Esophagus muscularis mucosa (tissue), 4 donors: Measurements from ENCODE around the gene DEPDC7. TPM values are rescaled to one million over a fixed set of nuclear protein-coding genes. Genes with fewer than 3 reads are reported as not detected.

Experiments
- DNase-seq: peaks from one replicate; pipeline ENCODE4 v3.0.0-alpha.2; 2017; ENCODE audit errors: extremely low spot score
- H3K27ac ChIP-seq, 4 donors: fragments of 200-600 bp; sonication (generic); replicated peaks in 1 of 4; 1 replicate in 3 of 4; 2 replicates in 1 of 4; pipeline ENCODE4 v1.5.1; 2016 to 2019; ENCODE audit warnings: mild to moderate bottlenecking in 1 of 4
- H3K27me3 ChIP-seq, 4 donors: fragments of 200-600 bp; sonication (generic); one replicate each; pipeline versions ENCODE4 v1.5.1 to v1.6.0; 2016 to 2019
- H3K36me3 ChIP-seq, 4 donors: fragments of 200-600 bp; sonication (generic); one replicate each; pipeline ENCODE4 v1.5.1; 2016 to 2019
- H3K4me1 ChIP-seq, 4 donors: fragments of 200-600 bp; sonication (generic); one replicate each; pipeline ENCODE4 v1.5.1; 2016 to 2019
- H3K4me3 ChIP-seq, 4 donors: fragments of 200-600 bp; sonication (generic); 1 replicate in 2 of 4; 2 replicates in 2 of 4; pipeline ENCODE4 v1.5.1; 2016 to 2019; ENCODE audit warnings: mild to moderate bottlenecking in 4 of 4, moderate library complexity in 1 of 4
- H3K9me3 ChIP-seq, 4 donors: fragments of 200-600 bp; sonication (generic); 1 replicate in 3 of 4; 2 replicates in 1 of 4; pipeline ENCODE4 v1.5.1; 2016 to 2019
- CTCF ChIP-seq, 3 experiments: fragments of 200-600 bp in 2 of 3; fragments of 450-650 bp in 1 of 3; sonication (generic) in 2 of 3; IDR thresholded peaks; one replicate each; pipeline ENCODE4 v1.5.1; 2017 to 2019; ENCODE audit warnings: antibody characterized with exemption in 3 of 3, mild to moderate bottlenecking in 2 of 3, moderate library complexity in 1 of 3
- EP300 ChIP-seq: sonication (generic); formaldehyde crosslinking; IDR thresholded peaks from one replicate; pipeline ENCODE4 v1.6.1; 2017; ENCODE audit warnings: antibody characterized with exemption
- POLR2A ChIP-seq: fragments of 450-650 bp; IDR thresholded peaks from one replicate; pipeline ENCODE4 v1.6.1; 2017; ENCODE audit warnings: antibody characterized with exemption, moderate library complexity, mild to moderate bottlenecking, low read depth
- POLR2AphosphoS5 ChIP-seq, 2 donors: sonication (generic); formaldehyde crosslinking; IDR thresholded peaks; one replicate each; pipeline ENCODE4 v1.6.1; 2017; ENCODE audit warnings: antibody characterized with exemption in 2 of 2
- WGBS: methylation state at CpG from one replicate; pipeline ENCODE4 v1.1.5; 2018; 5-methylcytosine and 5-hydroxymethylcytosine counted together
- intact Hi-C: fragments of 100-400 bp; cut with DNase I; formaldehyde crosslinking; loops from one replicate; pipeline ENCODE4 v1.15.1; 2023
- total RNA-seq, 4 donors: library from RNA; depleted of rRNA; stranded (reverse); fragments of >200 nt; gene quantifications; one replicate each; pipeline versions ENCODE4 v1.1.0 to v1.2.1, GENCODE V29; 2016

DEPDC7 gene
- total RNA-seq, 4 donors from 2014 or later: 1.3 to 2.3 (median 1.8) TPM

GRCh38 chr11:33040033-33040861 is 24.6 kb downstream of the DEPDC7 start:
- Histone ChIP-seq H3K9me3 (no peaks in the 10 kb centered on the region), H3K27me3 (no peaks in the 10 kb centered on the region), H3K36me3 (peaks cover 12 to 23% (median 14%) of the 10 kb centered on the region in 4 donors), H3K27ac (peak overlapping the region; percentile 98 to 99 (median 99)), H3K4me3 (peak overlapping the region; percentile 91 to 100 (median 98)), H3K4me1 (peaks cover 6 to 24% (median 19%) of the 10 kb centered on the region in 4 donors)
- 5% methylated on average over 27 of the region's 30 CpGs for WGBS
- intact Hi-C loops: no loop called here
- no peak for TF ChIP-seq POLR2AphosphoS5 (IDR thresholded peaks at IDR 0.05)
- no peak for TF ChIP-seq POLR2A
- no peak for TF ChIP-seq CTCF (IDR thresholded peaks at IDR 0.05)
- no peak for TF ChIP-seq EP300
- no peak for DNase-seq

- Histone ChIP-seq H3K27me3 (no peaks in the 10 kb centered on the region), H3K4me3 (peak overlapping the region in 3 of 4 donors; percentile 91 to 100 (median 99)), H3K4me1 (peaks cover 6 to 24% (median 21%) of the 10 kb centered on the region in 4 donors), H3K9me3 (no peaks in the 10 kb centered on the region), H3K27ac (peak overlapping the region; percentile 98 to 99 (median 99)), H3K36me3 (peaks cover 14 to 30% (median 19%) of the 10 kb centered on the region in 4 donors)
- WGBS: 65% methylated on average over 5 of the region's 5 CpGs
- DNase-seq: no peak
- TF ChIP-seq POLR2A (no peak), EP300 (no peak), CTCF (IDR thresholded peaks at IDR 0.05) (no peak), POLR2AphosphoS5 (IDR thresholded peaks at IDR 0.05) (no peak)
- intact Hi-C loops: no loop called here
Measured at GRCh38 chr11:33040862-33041453, 25.3 kb downstream of the DEPDC7 start.

- no peaks in the 10 kb centered on the region for H3K27me3 ChIP-seq
- H3K4me3 ChIP-seq: no peak overlapping the region
- no peak for DNase-seq
- peaks cover 6 to 24% (median 21%) of the 10 kb centered on the region in 4 donors for H3K4me1 ChIP-seq
- H3K9me3 ChIP-seq: no peaks in the 10 kb centered on the region
- TF ChIP-seq POLR2A: no peak
- no peak for TF ChIP-seq POLR2AphosphoS5 (IDR thresholded peaks at IDR 0.05)
- TF ChIP-seq EP300: no peak
- TF ChIP-seq CTCF (IDR thresholded peaks at IDR 0.05): no peak
- H3K27ac ChIP-seq: no peak overlapping the region
- intact Hi-C loops: no loop called here
- H3K36me3 ChIP-seq: peaks cover 14 to 44% (median 25%) of the 10 kb centered on the region in 4 donors
- 81% methylated on average over 2 of the region's 2 CpGs for WGBS
Measured at GRCh38 chr11:33043221-33043830, 27.6 kb downstream of the DEPDC7 start.

GRCh38 chr11:33044285-33044756 is 28.6 kb downstream of the DEPDC7 start:
- peaks cover 6 to 22% (median 19%) of the 10 kb centered on the region in 4 donors for H3K4me1 ChIP-seq

More at GRCh38 chr11:33044285-33044756, 28.6 kb downstream of the DEPDC7 start:
- no peaks in the 10 kb centered on the region for H3K27me3 ChIP-seq
- H3K9me3 ChIP-seq: no peaks in the 10 kb centered on the region
- no peak for DNase-seq
- no peak overlapping the region for H3K27ac ChIP-seq
- H3K36me3 ChIP-seq: peaks cover 14 to 46% (median 26%) of the 10 kb centered on the region in 4 donors
- H3K4me3 ChIP-seq: no peak overlapping the region
- TF ChIP-seq EP300 (no peak), POLR2A (no peak), CTCF (IDR thresholded peaks at IDR 0.05) (no peak), POLR2AphosphoS5 (IDR thresholded peaks at IDR 0.05) (no peak)
- intact Hi-C loops: no loop called here
- WGBS: 98% methylated on average over 4 of the region's 4 CpGs
